Measurements from ENCODE around the gene MAP3K4. TPM values are rescaled to one million over a fixed set of nuclear protein-coding genes. Genes with fewer than 3 reads are reported as not detected.

MAP3K4 gene
- total RNA-seq, 1 donor from 2014 or later = 59.8 TPM

DNA sequence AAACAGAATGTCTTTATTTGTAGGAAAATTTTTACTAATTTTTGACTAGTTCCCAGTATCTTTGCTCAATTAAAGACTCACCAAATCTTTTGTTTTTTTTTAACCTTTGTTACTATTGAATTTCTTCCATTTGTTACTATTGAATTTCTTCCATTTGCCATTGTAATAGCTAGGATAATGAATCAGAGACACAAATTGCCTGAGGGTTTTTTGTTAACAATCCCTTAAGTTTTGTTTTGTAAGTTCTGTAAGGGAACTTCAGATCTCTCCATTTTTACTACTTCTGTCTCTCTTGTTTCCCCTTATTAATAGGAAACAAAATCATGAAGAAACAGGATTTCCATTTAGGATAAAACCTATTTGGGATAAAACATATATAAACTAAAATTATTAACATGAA lies 104.3 kb downstream of the MAP3K4 start:
- Mint-ChIP-seq H3K27ac (no peak overlapping the region), H3K4me1 (peaks cover 6% of the 10 kb centered on the region), H3K9me3 (no peaks in the 10 kb centered on the region), H3K36me3 (peaks cover 27% of the 10 kb centered on the region), H3K4me3 (no peak overlapping the region), H3K27me3 (ENCODE audit: low read depth) (no peaks in the 10 kb centered on the region)
- TF ChIP-seq, protein P1, sequence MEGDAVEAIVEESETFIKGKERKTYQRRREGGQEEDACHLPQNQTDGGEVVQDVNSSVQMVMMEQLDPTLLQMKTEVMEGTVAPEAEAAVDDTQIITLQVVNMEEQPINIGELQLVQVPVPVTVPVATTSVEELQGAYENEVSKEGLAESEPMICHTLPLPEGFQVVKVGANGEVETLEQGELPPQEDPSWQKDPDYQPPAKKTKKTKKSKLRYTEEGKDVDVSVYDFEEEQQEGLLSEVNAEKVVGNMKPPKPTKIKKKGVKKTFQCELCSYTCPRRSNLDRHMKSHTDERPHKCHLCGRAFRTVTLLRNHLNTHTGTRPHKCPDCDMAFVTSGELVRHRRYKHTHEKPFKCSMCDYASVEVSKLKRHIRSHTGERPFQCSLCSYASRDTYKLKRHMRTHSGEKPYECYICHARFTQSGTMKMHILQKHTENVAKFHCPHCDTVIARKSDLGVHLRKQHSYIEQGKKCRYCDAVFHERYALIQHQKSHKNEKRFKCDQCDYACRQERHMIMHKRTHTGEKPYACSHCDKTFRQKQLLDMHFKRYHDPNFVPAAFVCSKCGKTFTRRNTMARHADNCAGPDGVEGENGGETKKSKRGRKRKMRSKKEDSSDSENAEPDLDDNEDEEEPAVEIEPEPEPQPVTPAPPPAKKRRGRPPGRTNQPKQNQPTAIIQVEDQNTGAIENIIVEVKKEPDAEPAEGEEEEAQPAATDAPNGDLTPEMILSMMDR (IDR thresholded peaks at IDR 0.05; ENCODE audit: unreplicated experiment) = no peak
- no peak for DNase-seq (ENCODE audit: low spot score in 2 of 2, unreplicated experiment in 2 of 2)

DNA sequence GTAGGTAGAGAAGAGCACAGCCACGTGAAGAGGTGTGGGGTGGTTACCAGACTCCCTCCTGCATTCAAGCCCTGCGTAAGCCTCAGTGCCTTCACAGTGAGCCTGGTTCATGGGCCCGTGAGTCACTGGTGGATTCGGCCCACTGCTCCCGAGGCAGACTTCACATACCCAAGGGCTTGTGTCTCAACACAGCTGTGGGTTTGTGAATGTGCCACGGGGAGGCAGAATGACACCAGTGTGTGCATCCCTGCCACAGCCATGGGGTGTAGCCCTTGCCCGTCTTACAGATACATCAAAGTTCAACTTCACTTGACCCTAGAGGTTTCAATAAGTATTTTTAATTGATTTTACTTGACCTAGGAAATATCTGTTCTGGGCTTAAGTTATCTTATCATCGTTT lies 108.5 kb downstream of the MAP3K4 start:
- H3K27me3 Mint-ChIP-seq (ENCODE audit: low read depth) = no peaks in the 10 kb centered on the region
- H3K36me3 Mint-ChIP-seq = peaks cover 36% of the 10 kb centered on the region
- peaks cover 2% of the 10 kb centered on the region for H3K4me1 Mint-ChIP-seq
- TF ChIP-seq, protein P1 (IDR thresholded peaks at IDR 0.05; ENCODE audit: unreplicated experiment) = no peak
- H3K4me3 Mint-ChIP-seq = no peak overlapping the region
- no peak overlapping the region for H3K27ac Mint-ChIP-seq
- no peaks in the 10 kb centered on the region for H3K9me3 Mint-ChIP-seq
- DNase-seq (ENCODE audit: low spot score in 2 of 2, unreplicated experiment in 2 of 2) = no peak

DNA sequence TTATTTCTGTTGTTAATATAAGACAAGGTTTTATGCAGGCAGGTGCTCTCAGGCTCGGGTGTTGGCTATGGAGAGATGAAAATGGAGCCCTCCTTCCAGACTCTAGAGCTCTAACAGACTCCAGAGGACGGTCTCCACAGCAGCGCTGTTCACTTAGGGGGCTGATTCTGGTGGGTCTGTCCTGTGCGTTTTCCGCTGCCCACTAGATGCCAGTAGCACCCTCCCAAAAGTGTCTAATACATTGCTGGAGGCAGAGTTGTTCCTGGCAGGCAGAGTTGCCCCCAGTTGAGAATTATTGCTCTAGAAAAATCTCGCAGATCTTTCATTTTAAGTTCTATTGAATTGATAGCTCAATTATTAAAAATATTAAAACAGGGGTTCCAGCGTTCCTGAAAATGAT lies 109.9 kb downstream of the MAP3K4 start:
- Mint-ChIP-seq H3K27ac (no peak overlapping the region), H3K27me3 (ENCODE audit: low read depth) (no peaks in the 10 kb centered on the region), H3K4me3 (no peak overlapping the region), H3K36me3 (peaks cover 43% of the 10 kb centered on the region), H3K4me1 (peaks cover 5% of the 10 kb centered on the region), H3K9me3 (no peaks in the 10 kb centered on the region)
- TF ChIP-seq, protein P1 (IDR thresholded peaks at IDR 0.05; ENCODE audit: unreplicated experiment) = no peak
- DNase-seq (ENCODE audit: low spot score in 2 of 2, unreplicated experiment in 2 of 2) = no peak

DNA sequence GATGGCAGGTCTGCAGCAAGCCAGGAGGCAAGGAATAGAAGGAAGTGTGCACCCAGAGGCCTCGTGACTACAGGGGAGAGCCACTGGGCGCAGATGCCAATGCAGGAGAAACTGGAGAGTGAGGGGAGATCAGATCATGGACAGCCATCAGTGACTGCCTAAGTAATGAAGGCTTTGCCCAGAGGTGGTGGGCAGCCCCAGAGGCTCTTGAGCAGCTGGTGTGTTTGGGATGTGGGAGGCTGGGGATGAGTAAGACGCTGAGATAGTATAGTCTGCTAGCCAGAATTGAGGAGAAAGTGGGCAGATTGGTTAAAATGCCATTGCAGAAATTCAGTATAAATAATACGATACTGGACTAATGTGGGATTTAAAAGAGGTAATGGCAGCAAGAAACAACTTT lies 111.9 kb downstream of the MAP3K4 start:
- no peak for DNase-seq (ENCODE audit: low spot score in 2 of 2, unreplicated experiment in 2 of 2)
- H3K4me3 Mint-ChIP-seq = no peak overlapping the region

DNA sequence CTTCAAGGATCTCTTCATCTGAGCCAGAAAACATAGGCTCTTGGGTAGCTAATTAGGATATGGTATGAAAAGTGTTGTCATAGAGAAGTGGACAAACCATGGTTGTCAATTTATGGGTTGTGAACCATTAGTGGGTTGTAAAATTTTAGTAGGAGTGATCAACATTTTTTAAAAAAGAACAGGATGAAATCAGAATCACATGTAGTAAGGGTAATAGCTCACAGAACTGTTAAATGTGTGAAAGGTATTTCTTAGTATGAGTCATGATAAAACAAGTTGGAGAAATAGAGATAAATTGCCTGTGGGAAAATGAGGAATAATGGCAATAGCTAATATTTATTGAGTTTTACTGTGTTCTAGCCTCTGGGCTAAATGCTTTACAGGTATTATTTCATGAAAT lies 113.4 kb downstream of the MAP3K4 start:
- no peaks in the 10 kb centered on the region for H3K27me3 Mint-ChIP-seq (ENCODE audit: low read depth)
- H3K27ac Mint-ChIP-seq = no peak overlapping the region
- no peak for DNase-seq (ENCODE audit: low spot score in 2 of 2, unreplicated experiment in 2 of 2)
- no peak overlapping the region for H3K4me3 Mint-ChIP-seq
- H3K36me3 Mint-ChIP-seq = peaks cover 50% of the 10 kb centered on the region
- H3K4me1 Mint-ChIP-seq = peaks cover 8% of the 10 kb centered on the region
- no peaks in the 10 kb centered on the region for H3K9me3 Mint-ChIP-seq
- TF ChIP-seq, protein P1 (IDR thresholded peaks at IDR 0.05; ENCODE audit: unreplicated experiment) = no peak

More for the DNA sequence above, 111.9 kb downstream of the MAP3K4 start:
- peaks cover 46% of the 10 kb centered on the region for H3K36me3 Mint-ChIP-seq
- H3K4me1 Mint-ChIP-seq = peaks cover 8% of the 10 kb centered on the region
- no peaks in the 10 kb centered on the region for H3K27me3 Mint-ChIP-seq (ENCODE audit: low read depth)
- TF ChIP-seq, protein P1 (IDR thresholded peaks at IDR 0.05; ENCODE audit: unreplicated experiment) = no peak
- H3K9me3 Mint-ChIP-seq = no peaks in the 10 kb centered on the region
- H3K27ac Mint-ChIP-seq = no peak overlapping the region

DNA sequence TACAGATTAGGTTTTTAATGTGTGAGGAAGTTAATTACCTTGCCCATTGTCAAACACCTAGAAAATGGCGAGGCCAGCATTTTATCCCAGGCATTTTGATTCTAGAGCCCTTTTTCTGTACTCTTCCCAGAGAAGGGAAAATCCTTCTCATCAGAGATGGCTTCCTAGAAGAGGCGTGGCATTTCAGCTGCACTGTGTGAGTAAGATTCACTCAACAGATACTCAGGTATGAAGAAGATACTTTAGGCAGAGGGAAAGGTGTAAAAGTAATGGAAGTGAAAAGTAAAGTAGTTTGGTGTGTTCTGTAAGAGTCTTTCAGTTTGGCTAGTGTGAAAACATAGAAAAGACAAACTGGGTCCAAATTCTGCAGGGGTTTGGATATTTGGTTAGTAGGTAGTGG lies 113.8 kb downstream of the MAP3K4 start:
- H3K27ac Mint-ChIP-seq = no peak overlapping the region
- DNase-seq (ENCODE audit: low spot score in 2 of 2, unreplicated experiment in 2 of 2) = no peak
- H3K4me1 Mint-ChIP-seq = peaks cover 8% of the 10 kb centered on the region
- no peaks in the 10 kb centered on the region for H3K9me3 Mint-ChIP-seq
- no peaks in the 10 kb centered on the region for H3K27me3 Mint-ChIP-seq (ENCODE audit: low read depth)
- H3K4me3 Mint-ChIP-seq = no peak overlapping the region
- TF ChIP-seq, protein P1 (IDR thresholded peaks at IDR 0.05; ENCODE audit: unreplicated experiment) = no peak
- H3K36me3 Mint-ChIP-seq = peaks cover 55% of the 10 kb centered on the region

Data from mesothelial cell of epicardium (in vitro differentiated cells).